ENCODE measurements around the gene SULT2B1. TPM values are rescaled to one million over a fixed set of nuclear protein-coding genes. Genes with fewer than 3 reads are reported as not detected.
"Not testable (repeated sequence)": the region's sequence is repeated elsewhere in the genome, so short reads cannot be mapped to it uniquely, and the experiment has no call there.

SULT2B1 gene
- total RNA-seq, 1 donor from 2014 or later = 0.82 TPM

- no peak for FAIRE-seq
- DNase-seq (ENCODE audit: low spot score in 2 of 2) = no peak
These were observed 2.6 kb downstream of the SULT2B1 start for GRCh38 chr19:48554385-48555091.

DNA sequence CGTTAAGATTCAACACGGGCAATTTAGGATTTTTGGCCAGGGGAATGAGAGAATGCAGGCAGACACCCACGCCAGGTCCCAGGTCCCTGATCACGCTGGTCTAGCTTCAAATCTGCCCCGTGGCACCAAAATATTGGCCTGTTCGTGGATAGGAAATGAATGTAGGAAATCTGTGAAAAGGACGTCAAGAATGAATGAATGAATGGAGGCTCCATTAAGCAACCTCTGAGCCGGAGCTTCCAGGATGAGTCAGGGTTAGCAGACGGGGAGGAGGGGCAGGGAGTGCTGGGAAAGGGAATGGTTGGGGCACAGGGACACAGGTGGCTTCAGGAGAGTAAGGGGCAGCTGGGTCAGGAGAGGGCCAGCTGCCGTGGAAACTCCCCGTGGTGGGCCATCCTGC, 4.2 kb downstream of the SULT2B1 start:
- no peak for FAIRE-seq
- no peak for DNase-seq (ENCODE audit: low spot score in 2 of 2)

- FAIRE-seq = no peak
- DNase-seq (ENCODE audit: low spot score in 2 of 2) = no peak
These were observed 4.9 kb downstream of the SULT2B1 start for GRCh38 chr19:48556825-48557224.

GRCh38 chr19:48558018-48558684, 6.2 kb downstream of the SULT2B1 start:
- no peak for FAIRE-seq
- DNase-seq (ENCODE audit: low spot score in 2 of 2) = no peak

- FAIRE-seq (no peak), DNase-seq (ENCODE audit: low spot score in 2 of 2) (no peak)
These were observed 8.1 kb downstream of the SULT2B1 start for GRCh38 chr19:48560095-48560530.

DNA sequence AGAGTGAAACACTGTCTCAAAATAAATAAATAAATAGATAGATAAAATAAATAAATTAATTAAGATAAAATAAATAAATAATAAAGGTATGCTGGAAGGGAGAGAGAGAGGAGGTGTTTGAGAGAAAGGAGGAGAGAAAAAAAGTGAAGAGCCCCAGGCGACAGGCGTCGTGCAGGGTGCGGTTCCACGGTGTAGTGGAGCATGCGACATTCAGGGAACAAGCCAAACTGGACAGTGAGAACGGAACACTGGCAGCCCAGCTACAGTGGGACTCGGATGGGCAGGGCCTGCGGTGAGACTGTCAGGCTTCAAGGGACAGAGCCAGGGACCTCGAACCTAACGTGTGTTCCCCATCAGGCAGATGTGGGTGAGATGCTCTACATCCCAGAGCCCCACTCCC, 9.4 kb downstream of the SULT2B1 start:
- DNase-seq (ENCODE audit: low spot score in 2 of 2) (no peak), FAIRE-seq (no peak)

DNA sequence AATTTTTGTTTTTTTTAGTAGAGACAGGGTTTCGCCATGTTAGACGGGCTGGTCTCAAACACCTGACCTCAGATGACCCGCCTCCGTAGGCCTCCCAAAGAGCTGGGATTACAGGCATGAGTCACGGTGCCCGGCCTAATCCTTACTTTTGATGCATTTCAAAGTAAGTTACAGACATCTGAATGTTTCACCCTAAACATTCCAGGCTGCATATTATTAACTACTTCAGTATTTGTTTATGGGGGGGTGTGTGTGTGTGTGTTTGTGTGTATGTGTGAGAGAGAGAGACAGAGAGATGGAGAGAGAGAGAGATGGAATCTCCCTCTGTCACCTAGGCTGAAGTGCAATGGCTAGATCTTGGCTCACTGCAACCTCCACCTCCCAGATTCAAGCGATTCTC, 13.1 kb downstream of the SULT2B1 start:
- no peak for DNase-seq (ENCODE audit: low spot score in 2 of 2)

GRCh38 chr19:48568345-48568886, 16.4 kb downstream of the SULT2B1 start:
- no peak for FAIRE-seq
- DNase-seq (ENCODE audit: low spot score in 2 of 2) = peak in 1 of 2 donors; percentile 73

More for the DNA sequence above, 13.1 kb downstream of the SULT2B1 start:
- no peak for FAIRE-seq

GRCh38 chr19:48569814-48570213, 17.8 kb downstream of the SULT2B1 start:
- DNase-seq (ENCODE audit: low spot score in 2 of 2) (no peak), FAIRE-seq (no peak)

GRCh38 chr19:48571378-48572162, 19.6 kb downstream of the SULT2B1 start:
- FAIRE-seq (no peak), DNase-seq (ENCODE audit: low spot score in 2 of 2) (no peak)

- FAIRE-seq (no peak), DNase-seq (ENCODE audit: low spot score in 2 of 2) (no peak)
These were observed 21.2 kb downstream of the SULT2B1 start for GRCh38 chr19:48573163-48573505.

DNA sequence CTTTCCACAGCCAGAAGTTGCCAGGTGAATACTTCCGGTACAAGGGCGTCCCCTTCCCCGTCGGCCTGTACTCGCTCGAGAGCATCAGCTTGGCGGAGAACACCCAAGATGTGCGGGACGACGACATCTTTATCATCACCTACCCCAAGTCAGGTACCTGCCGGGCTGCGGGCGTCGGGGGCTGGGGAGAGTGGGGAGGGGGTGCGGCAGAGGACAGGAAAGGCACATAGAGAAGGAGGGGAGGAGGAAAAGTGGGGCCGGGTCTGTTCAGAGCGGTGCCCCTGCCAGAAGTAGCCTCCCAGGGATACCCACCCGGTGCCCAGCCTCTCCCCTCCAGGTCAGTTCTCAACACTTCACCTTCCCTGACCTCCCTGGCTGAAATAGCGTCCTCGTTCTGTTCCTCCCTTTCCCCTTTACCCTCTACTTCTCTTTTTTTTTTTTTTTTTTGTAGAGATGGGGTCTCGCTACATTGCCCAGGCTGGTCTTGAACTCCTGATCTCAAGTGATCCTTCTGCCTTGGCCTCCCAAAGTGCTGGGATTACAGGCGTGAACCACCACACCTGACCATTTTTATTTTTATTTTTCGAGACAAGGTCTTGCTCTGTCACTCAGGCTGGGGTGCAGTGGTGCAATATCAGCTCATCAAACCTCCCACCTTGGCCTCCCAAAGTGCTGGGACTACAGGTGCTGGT, 24.1 kb downstream of the SULT2B1 start:
- DNase-seq (ENCODE audit: low spot score in 2 of 2) (no peak), FAIRE-seq (no peak)

DNA sequence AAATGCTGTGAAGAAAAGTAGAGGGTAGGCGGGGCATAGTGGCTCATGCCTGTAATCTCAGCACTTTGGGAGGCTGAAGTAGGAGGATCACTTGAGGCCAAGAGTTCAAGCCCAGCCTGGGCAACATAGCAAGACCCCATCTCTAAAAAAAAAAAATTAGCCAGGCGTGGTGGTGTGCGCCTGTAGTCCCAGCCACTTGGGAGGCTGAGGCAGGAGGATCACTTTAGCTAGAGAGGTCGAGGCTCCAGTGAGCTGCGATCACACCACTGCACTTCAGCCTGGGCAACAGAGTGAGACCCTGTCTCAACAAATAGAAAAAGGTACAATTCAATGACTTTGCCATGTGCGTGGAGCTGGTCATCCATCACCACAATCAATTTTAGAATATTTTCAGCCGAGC, 25.9 kb downstream of the SULT2B1 start:
- not testable (repeated sequence) for DNase-seq (ENCODE audit: low spot score in 2 of 2); FAIRE-seq

- no peak for DNase-seq (ENCODE audit: low spot score in 2 of 2)
- FAIRE-seq = no peak
These were observed 26.9 kb downstream of the SULT2B1 start for GRCh38 chr19:48578891-48579290.

GRCh38 chr19:48582168-48582567, 30.2 kb downstream of the SULT2B1 start:
- DNase-seq (ENCODE audit: low spot score in 2 of 2) (no peak), FAIRE-seq (no peak)

DNA sequence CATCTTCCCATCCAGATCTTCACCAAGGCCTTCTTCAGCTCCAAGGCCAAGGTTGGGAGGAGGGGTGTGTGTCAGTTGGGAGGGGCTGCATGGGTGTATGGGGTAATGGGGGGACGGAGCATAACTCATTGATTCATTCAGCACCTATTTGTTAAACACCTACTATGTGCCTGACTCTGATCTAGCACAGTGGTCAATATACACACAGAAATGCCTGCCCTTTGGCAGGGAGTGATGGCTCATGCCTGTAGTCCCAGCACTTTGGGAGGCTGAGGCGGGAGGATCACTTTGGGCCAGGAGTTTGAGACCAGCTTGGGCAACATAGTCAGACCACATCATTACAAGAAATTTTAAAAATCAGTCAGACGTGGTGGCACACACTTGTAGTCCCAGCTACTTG, 35.4 kb downstream of the SULT2B1 start:
- no peak for DNase-seq (ENCODE audit: low spot score in 2 of 2)
- FAIRE-seq = no peak

DNA sequence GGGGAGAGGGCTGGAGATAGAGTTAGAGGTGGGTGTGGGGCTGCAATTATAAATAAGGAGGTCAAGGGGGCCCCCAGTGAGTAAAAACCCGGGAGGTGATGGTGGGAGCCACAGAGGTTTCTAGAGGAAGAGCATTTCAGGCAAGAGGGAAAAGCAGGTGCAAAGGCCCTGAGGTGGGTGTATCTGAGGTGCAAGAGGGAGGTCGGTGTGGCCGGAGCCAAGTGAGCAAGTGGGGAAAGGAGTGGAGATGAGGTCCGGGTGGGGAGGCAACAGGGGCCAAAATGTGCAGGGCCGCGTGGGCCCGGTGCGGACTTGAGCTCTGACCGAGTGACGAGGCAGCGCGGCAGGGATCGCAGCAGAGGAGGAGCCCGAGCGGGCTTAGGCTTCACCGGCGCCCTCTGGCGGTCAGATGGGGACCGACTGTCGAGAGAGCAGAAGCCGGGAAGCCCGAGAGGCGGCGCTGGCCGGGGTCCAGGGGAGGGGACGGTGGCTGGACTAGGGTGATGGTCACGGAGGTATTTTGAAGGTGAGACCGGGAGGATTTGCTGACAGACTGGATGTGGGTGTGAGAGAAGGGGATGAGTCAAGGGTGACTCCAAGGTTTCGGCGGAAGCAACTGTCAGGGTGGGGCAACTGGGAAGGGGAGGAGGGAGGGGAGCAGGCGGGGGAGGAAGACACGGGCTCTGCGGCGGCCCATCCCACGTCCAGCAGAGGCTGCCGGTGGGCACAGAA, 36.9 kb downstream of the SULT2B1 start:
- DNase-seq (ENCODE audit: low spot score in 2 of 2) (peak in 1 of 2 donors; percentile 85), FAIRE-seq (no peak)

- FAIRE-seq (no peak), DNase-seq (ENCODE audit: low spot score in 2 of 2) (no peak)
These were observed 39.0 kb downstream of the SULT2B1 start for GRCh38 chr19:48591021-48591420.

DNA sequence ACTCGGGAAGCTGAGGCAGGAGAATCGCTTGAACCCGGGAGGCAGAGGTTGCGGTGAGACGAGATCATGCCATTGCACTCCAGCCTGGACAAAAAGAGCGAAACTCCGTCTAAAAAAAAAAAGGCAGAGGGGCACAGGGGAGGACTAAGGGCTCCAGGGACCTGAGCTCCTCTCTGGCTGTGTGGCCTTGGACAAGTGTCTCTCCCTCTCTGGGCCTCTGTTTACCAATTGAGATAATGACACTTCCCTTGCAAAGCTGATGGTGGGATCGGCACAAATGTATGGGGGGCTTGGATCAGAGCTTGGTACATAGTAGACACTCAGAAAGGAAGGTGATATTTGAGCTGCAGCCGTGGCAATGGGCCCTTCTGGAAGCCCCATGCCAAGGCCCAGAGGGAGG, 43.2 kb downstream of the SULT2B1 start:
- no peak for DNase-seq (ENCODE audit: low spot score in 2 of 2)

DNA sequence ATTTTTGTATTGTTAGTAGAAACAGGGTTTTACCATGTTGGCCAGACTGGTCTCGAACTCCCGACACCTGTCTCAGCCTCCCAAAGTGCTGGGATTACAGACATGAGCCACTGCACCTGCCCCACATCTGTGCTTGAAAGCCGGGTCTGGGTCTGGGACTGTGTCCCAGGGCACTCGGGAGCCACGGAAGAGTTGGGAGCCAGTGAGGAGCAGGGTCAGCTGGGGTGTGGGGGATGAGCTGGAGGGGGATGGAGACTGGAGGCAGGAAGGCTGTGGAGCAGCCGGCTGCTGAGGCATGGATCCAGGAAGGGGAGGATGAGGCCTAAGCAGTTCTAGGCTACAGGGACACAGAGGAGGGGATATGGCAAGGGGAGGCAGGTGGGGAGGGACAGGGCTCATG, 43.9 kb downstream of the SULT2B1 start:
- DNase-seq (ENCODE audit: low spot score in 2 of 2) = no peak
- no peak for FAIRE-seq

More for the DNA sequence above, 43.2 kb downstream of the SULT2B1 start:
- no peak for FAIRE-seq
